HCT116 (cell line): Measurements from ENCODE around the gene NIPAL1.

ENCODE experiments used
- CBX3 ChIP-seq: IDR thresholded peaks from 2 replicates; pipeline ENCODE4 v1.6.1; 2012; ENCODE audit warnings: low read depth
- CEBPB ChIP-seq: IDR thresholded peaks from 2 replicates; pipeline ENCODE4 v1.6.1; 2012; ENCODE audit warnings: low read depth
- EZH2 ChIP-seq: fragments of 200-600 bp; sonication (generic); IDR thresholded peaks from 2 replicates; pipeline ENCODE4 v1.6.1; 2017; ENCODE audit warnings: antibody characterized with exemption, mixed run types
- EZH2phosphoT487 ChIP-seq: fragments of 200-600 bp; IDR thresholded peaks from 2 replicates; pipeline ENCODE4 v1.6.1; 2018; ENCODE audit warnings: antibody characterized with exemption, borderline replicate concordance
- MAX ChIP-seq: IDR thresholded peaks from 2 replicates; pipeline ENCODE4 v1.6.1; 2012
- POLR2A ChIP-seq: IDR thresholded peaks from 2 replicates; pipeline ENCODE4 v1.7.0; 2011; ENCODE audit warnings: borderline replicate concordance; ENCODE audit not compliant: insufficient read depth, insufficient read length; ENCODE audit errors: extremely low read depth
- RAD21 ChIP-seq: IDR thresholded peaks from 2 replicates; pipeline ENCODE4 v1.6.1; 2012; ENCODE audit warnings: low read depth, mild to moderate bottlenecking
- SIN3A ChIP-seq: IDR thresholded peaks from 2 replicates; pipeline ENCODE4 v1.6.1; 2012; ENCODE audit warnings: low read depth
- SP1 ChIP-seq: IDR thresholded peaks from 2 replicates; pipeline ENCODE4 v1.6.1; 2012; ENCODE audit warnings: low read depth
- TF ChIP-seq, protein P1 (sequence below), 3 experiments: fragments of 200-600 bp in 1 of 3; sonication (generic) in 1 of 3; IDR thresholded peaks in 2 of 3; conservative IDR thresholded peaks in 1 of 3; 2 replicates each; pipeline ENCODE4 v1.5.1; 2012 to 2017; ENCODE audit warnings: low read depth in 2 of 3, low read length in 2 of 3, antibody characterized with exemption in 1 of 3, borderline replicate concordance in 1 of 3, control low read depth in 1 of 3, mild to moderate bottlenecking in 1 of 3, mixed read lengths in 1 of 3, mixed run types in 1 of 3, moderate library complexity in 1 of 3; ENCODE audit not compliant: insufficient read depth in 1 of 3

DNA sequence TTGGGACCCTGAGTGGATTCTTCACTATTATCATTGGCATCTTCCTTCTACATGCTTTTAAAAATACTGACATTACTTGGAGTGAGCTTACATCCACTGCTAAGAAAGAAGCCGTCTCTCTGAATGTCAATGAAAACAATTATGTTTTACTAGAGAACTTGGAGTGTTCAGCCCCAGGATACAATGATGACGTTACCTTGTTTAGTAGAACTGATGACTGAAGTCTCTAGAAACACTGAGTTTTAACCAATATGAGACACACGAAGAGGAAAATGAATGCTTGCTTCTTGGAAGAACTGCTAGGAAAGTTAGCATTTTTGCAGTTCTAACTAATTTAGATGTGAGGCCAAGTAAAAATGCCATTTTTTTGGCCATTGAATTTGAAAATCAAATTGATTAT lies 19.4 kb downstream of the NIPAL1 start:
- TF ChIP-seq RAD21 = no peak
- TF ChIP-seq, protein P1, sequence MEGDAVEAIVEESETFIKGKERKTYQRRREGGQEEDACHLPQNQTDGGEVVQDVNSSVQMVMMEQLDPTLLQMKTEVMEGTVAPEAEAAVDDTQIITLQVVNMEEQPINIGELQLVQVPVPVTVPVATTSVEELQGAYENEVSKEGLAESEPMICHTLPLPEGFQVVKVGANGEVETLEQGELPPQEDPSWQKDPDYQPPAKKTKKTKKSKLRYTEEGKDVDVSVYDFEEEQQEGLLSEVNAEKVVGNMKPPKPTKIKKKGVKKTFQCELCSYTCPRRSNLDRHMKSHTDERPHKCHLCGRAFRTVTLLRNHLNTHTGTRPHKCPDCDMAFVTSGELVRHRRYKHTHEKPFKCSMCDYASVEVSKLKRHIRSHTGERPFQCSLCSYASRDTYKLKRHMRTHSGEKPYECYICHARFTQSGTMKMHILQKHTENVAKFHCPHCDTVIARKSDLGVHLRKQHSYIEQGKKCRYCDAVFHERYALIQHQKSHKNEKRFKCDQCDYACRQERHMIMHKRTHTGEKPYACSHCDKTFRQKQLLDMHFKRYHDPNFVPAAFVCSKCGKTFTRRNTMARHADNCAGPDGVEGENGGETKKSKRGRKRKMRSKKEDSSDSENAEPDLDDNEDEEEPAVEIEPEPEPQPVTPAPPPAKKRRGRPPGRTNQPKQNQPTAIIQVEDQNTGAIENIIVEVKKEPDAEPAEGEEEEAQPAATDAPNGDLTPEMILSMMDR (IDR thresholded peaks at IDR 0.05 in 2 of 3, conservative IDR thresholded peaks at IDR 0.05 in 1 of 3; ENCODE audit: borderline replicate concordance in 1 of 3, insufficient read depth in 1 of 3, low read depth in 2 of 3, low read length in 2 of 3) = no peak
- TF ChIP-seq SP1 = no peak
- TF ChIP-seq CEBPB = no peak
- TF ChIP-seq POLR2A = no peak
- no peak for TF ChIP-seq EZH2phosphoT487
- no peak for TF ChIP-seq CBX3
- no peak for TF ChIP-seq MAX
- no peak for TF ChIP-seq EZH2
- no peak for TF ChIP-seq SIN3A
